ENCODE measurements around the gene ALOX12B.
A peak's percentile ranks its signal among the peaks of the same experiment; 100 is the strongest.
"Not testable (repeated sequence)": the region's sequence is repeated elsewhere in the genome, so short reads cannot be mapped to it uniquely, and the experiment has no call there.

The ALOX12B gene

GRCh38 chr17:8118769-8119580 lies 31.5 kb upstream of the ALOX12B start:
- peak; percentile 87 for DNase-seq

DNA sequence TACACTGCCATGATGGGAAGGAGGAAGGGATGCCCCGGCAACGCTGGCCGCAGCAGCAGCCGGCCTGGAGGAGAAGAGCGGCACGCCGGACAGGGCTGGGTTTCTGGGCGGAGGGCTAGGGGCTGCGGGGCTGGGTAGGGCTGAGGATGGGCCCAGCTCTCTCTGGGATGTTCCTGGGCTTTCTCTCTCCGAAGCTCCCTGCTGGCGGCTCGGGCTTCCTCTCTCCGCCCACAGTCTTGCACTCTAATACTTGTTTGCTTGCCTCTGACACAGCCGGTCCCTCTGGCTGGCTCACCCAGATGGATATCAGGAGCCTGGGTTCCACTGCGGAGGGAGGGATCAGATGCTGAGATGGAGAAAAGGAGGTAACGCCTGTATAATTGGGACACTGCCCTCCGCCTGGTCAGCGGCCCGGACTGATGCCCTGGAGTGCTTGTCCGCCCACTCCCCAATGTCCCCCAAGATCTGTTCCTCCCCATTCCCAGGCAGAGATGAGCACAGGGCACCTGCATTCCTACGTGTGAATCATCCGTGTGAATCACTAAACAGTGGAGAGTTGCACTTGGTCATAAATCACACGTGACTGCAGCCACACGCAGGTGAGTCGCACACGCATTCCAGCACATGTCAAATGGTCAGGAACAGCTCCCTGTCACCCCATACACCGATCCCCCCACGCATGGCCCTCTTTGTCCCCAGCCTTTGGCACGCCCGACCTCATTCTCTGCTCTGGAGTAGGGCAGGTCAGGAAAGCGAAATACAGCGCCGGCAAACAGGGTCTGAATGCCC lies 30.7 kb upstream of the ALOX12B start, which contains the start of gene ALOXE3:
TSS of gene ALOXE3 (minus strand) at position 535 of the 789 bp plus-strand sequence. CDS start at position 11, 524 bp downstream.
- peak; percentile 54 for DNase-seq

- no peak for DNase-seq
These were observed 30.0 kb upstream of the ALOX12B start for GRCh38 chr17:8117367-8117979.

- DNase-seq, result peak; percentile 28
These were observed 29.3 kb upstream of the ALOX12B start for GRCh38 chr17:8116776-8117175.

DNA sequence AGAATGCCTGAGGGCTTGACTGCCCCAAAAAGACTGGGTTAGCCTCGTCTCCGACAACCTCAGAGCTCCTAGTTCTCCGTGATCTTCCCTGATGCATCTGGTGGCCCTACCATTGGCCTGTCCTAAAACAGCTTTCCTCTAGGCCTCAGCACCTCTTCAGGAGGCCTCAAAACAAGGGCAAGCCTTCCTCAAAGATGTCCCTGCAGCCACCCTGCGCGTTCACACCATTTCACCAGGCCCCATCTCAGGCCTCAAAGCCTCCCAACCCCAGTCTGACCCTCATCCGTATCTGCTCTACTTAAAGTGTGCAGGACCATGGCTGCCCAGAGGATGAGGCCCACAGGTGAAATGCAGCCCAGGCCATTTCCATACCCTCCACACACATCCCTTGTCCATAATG lies 23.4 kb upstream of the ALOX12B start:
- no peak for DNase-seq

GRCh38 chr17:8110456-8110804 lies 22.9 kb upstream of the ALOX12B start:
- DNase-seq, result no peak

- peak; percentile 93 for DNase-seq
These were observed 22.3 kb upstream of the ALOX12B start for GRCh38 chr17:8109661-8110455.

DNA sequence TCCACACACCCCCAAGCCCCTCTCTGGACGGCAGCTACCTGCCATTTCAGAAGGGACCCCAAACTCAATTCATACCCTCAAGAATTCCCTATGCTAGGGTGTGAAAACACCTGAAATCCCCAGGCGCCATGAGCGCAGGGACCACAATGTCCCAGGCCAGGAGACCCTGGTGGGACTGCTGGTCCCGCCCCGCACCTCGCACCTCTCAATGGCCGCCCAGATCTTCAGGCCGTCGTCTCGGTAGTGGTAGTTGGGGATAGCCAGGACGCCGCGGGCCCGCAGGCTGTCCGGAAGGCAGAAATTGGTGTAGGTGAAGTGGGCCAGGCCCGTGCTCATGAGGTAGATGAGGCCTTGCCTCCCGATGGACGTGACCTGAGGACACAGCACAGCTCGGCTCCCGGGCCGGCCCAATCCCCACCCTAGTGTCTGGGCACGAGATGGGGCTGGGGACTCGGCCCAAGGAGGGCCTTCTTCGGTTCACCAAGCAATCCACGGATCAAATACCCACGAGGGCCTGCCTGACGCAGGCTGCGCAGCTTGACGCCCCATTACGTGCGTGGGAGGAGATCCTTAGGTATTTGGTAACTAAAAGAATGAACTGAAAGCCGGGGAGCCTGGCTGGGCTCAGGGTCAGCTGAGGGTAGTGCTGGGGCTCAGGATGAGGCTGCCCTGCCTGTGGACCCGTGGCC lies 21.6 kb upstream of the ALOX12B start:
- DNase-seq, result no peak

DNA sequence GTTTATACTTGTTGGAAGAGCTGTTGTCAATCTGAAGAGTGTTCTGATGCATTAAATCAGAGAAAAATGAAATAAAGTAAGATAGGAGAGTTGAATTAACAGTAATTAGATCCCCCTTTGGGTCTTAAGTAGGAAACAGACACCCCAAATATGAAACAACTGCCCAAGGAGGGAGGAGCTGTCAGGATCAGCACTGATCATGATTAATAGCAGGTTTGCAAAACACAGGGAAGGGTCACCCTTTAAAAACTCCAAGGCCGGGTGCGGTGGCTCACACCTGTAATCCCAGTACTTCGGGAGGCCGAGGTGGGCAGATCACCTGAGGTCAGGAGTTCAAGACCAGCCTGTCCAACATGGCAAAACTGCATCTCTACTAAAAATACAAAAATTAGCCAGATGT lies 19.5 kb upstream of the ALOX12B start:
- not testable (repeated sequence) for DNase-seq

- DNase-seq, result no peak
These were observed 18.5 kb upstream of the ALOX12B start for GRCh38 chr17:8105957-8106398.

DNA sequence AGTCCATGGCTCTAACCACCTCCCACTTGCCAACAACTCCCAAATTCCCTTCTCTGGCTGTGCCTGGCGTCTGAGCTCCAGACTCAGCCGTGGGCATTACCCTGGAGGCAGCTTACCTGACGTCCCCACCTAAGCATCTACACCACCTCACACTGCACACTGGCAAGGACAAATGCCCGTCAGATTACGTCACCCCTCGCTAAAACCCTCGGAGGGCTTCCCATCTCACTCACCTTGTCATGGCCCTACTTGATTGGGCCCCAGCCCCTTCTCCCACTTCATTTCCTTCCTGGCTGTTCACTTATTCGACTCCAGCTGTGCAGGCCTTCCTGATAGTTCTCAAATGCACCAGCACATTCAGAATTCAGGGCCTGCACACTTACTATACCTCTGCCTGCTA lies 17.4 kb upstream of the ALOX12B start:
- no peak for DNase-seq

DNA sequence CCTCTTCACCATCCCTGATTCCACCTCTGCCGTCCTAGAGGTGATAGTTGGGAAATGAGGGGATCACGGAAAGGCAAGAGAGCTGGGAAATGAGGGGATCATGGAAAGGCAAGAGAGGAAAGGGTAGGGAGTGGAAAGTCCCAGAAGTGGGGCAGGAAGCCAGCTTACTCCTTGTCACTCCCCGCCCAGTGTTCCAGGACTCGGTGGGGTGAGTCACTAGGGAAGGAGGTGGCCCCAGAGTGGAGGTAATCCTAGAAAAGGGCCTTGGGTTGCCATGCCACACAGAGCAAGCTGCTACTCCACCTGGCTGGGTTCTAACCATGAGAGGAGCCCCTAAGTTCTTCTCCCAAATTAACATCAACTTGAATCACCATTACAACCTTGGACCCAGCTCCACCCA lies 16.0 kb upstream of the ALOX12B start:
- DNase-seq, result no peak

DNA sequence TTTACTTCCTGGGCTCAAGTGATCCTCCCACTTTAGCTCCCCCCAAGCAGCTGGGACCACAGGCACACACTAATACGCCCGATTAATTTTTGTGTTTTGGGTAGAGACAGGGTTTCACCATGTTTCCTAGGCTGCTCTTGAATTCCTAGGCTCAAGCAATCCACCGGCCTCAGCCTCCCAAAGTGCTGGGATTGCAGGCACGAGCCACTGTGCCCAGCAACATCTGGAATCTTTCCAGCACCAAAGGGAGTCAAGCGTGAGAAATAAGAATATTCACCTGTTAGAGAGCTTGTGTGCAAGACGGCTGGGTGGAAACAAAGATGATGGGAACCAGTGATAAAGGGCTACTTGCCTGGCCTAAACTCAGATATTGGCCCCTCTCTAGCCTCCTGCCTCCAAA lies 14.2 kb upstream of the ALOX12B start:
- DNase-seq, result no peak

GRCh38 chr17:8100763-8101162 lies 13.2 kb upstream of the ALOX12B start:
- no peak for DNase-seq

GRCh38 chr17:8100111-8100510 lies 12.6 kb upstream of the ALOX12B start:
- no peak for DNase-seq

DNA sequence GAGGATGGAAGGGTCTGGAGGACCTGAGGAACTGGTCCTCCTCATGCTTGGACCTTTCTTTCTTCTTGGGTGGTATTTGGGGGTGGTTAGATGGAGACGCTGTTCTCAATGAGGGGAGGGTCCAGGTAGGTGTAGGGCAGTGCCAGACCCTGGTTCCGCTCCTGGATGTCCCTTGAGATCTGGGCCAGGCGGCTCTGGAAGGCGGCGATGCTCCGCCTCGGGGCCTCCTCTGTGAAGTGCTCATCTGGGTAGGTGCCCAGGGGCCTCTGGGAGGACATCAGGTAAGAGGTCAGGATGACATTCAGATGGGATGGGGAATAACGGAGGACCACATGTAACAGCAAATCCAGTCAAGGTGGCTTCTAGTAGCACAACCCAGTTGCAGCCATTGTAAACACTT lies 9.0 kb upstream of the ALOX12B start:
- no peak for DNase-seq

- DNase-seq, result no peak
These were observed 7.8 kb upstream of the ALOX12B start for GRCh38 chr17:8095361-8095760.

DNA sequence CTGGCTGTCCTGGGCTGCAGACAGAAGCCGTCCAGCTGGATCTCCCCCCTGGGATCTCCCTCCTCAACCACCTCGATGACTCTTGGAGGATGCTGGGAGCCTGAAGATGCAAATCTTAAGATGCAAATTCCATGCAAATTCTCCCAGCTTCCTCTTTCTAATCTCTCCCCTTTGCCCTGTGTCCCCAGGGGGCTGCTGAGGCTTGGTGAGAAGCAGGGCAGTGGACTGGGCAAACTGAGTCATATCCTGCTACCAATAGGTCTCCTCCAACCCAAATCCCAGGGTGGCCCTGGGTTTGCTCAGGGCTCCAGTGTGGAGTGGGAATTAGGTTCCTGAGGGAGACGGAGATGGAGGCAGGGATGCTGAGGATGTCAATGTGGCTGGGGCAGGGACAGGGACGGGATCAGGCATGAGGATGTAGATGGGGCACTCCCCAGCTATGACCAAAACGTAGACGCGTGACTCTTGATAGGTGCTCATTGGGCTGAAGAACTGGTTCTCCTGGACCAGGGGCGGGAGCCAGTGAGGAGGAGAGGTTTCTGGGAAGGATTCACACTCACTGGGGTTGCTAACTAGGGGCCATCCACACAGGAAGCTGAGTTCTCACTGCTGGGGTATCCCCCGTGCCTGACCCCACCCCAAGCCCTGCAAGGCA lies 3.6 kb upstream of the ALOX12B start:
- no peak for DNase-seq

- DNase-seq, result no peak
These were observed 2.2 kb upstream of the ALOX12B start for GRCh38 chr17:8089728-8090127.

DNA sequence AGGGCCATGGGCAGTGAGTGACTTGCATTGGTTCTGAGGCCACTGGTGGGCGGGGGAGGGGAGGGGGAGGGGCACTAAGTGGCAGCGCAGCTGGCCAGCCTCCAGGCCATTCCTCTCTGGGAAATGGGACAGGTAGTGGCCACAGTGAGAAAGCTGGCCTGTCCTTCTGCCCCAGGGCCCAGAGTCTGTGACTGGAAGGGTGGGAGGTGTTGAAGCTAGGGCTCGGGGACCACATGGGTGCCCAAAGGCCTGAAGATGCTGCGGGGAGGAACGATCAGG lies 375 bp upstream of the ALOX12B start:
- no peak for DNase-seq

- DNase-seq, result no peak
These were observed 3.3 kb downstream of the ALOX12B start for GRCh38 chr17:8084250-8084649.

- DNase-seq, result no peak
These were observed 5.2 kb downstream of the ALOX12B start for GRCh38 chr17:8082292-8082691.

All from CD4-positive, alpha-beta T cell treated with Interleukin-17A for 4 hours (primary cell).